HG03025 (cell line): ENCODE data around the gene RNF166.
A peak's percentile ranks its signal among the peaks of the same experiment; 100 is the strongest.

ENCODE experiments used
- ATAC-seq: cut with Tn5 transposase; IDR thresholded peaks from one replicate; pipeline ENCODE4 v1.9.1; 2021; ENCODE audit warnings: mild to moderate bottlenecking, moderate library complexity; ENCODE audit not compliant: unreplicated experiment, low FRiP score

RNF166 gene

DNA sequence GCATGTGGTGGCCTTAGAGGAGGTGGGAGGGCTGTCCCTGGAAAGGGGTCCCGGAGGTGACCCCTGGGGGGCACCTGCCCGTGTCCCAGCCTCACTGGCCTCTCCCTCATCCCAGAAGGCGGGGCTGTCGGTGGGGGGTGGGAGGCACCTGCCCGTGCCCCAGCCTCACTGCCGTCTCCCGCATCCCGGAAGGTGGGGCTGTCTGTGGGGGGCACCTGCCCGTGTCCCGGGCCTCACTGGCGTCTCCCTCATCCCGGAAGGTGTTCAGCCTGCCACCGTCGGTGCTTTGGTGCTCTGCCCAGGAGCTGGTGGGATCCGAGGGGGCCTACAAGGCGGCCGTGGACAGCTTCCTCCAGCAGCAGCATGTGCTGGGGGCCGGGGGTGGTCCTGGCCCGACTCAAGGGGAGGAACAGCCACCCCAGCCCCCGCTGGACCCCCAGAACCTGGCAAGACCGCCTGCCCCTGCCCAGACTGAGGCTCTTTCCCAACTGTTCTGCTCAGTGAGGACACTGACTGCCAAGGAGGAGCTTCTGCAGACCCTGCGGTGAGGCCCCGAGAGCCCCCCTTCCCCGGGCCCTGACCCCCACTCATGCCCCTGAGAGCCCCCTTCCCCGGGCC lies 6.3 kb upstream of the RNF166 start:
- no peak for ATAC-seq

DNA sequence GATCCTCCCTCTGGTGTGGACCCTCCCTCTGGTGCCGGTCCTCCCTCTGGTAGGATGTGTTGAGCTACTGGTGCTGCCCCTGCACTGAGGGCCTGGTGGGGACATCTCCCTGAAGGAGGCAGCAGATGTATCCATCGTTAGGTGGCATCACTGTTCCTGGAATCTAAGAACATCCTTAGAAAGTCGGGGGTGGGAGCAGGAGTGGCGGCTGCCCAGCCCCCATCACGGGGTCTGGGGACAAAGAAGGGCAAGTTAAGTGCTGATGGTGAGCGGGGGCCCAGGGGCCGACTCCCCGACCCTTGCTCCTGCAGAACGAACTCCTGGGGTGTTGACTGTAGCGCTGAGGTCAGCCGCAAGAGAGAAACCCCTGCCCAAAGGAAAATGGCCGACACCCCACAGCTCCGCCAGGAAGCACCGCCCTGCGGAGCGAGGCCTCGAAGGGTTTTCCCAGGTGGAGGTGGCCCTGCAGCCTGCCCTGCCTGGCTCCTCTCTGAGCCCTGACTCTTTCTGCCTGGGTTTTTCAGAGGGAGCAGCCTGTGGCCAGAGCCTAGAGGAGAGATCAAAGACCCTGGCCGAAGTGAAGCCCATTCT lies 5.6 kb upstream of the RNF166 start:
- ATAC-seq: no peak

DNA sequence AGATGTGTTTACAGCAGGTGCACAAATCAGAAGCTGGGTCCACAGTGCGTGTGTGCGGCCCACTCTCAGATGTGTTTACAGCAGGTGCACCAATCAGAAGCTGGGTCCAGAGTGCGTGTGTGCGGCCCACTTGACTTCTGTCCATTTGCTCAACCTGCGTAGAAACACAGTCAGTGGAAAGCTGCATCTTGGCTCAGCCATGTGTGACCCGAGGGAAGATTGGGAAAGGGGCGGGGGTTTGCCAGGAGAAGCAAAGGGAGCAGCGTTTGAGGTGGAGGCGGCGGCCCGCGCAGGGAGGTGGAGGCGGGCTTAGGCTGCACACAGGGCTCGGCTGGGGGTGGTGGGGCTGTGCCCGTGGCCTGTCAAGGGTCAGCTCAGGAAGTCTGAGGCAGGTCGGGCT lies 4.3 kb upstream of the RNF166 start:
- ATAC-seq: no peak

DNA sequence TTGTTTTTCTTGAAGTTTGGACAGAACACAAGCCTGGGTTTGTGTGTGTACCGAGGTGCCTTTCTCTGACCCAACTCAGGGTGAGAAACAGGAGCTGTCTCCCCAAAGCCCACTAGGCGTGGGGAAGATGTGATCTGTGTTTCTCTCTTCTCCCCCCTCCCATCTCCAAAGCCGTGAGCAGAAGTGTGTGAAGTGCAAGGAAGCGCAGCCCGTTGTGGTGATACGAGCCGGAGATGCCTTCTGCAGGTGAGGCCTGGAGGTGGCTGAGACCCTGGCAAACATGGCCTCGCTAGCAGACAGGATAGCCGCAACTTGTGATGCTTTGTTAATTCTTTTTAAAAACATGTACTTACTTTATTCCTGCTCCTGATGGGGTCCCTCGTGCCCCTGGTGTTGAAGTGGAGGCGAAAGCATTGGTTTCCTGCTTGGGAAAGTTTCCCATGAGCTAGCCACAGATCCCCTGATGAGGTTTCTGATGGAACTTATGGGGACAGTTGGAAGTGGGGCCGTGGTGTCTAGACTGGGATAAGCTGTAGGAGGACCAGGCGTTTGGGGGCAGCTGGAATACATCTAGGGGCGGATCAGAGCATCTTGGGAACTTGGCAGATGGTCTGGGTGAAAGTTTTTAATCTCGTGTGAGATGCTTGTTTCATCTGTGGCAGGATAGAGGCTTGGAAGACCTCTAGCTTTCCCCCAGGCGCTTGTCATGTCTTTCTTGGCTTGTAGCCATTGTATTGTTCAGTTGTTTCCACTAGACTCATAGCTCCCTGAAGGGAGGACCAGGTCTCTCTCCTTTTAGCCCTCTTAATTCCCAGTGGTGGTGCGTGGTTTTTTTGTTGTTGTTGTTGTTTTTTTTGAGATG lies 988 bp upstream of the RNF166 start:
- no peak for ATAC-seq

DNA sequence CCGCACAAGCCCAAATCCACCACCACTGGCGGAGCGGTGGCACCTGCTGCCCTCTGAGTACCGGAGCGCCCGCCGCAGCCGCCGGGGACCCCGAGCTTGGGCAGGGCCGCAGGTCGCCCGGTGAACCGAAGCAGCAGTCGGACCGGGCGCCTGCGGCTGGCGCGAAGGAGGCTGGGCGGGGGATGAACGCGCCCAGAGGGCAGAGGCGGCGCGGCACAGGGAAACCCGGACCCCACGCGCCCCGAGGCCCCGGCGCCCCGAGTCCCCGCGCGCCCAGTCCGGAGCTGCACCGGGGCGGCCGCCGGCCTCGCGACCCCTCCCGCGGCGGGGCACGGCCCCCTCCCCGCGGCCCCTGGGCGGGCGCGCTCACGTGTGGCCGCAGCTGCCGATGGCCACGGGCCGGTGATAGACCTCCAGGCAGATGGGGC lies 393 bp downstream of the RNF166 start:
- peak; percentile 12 for ATAC-seq

DNA sequence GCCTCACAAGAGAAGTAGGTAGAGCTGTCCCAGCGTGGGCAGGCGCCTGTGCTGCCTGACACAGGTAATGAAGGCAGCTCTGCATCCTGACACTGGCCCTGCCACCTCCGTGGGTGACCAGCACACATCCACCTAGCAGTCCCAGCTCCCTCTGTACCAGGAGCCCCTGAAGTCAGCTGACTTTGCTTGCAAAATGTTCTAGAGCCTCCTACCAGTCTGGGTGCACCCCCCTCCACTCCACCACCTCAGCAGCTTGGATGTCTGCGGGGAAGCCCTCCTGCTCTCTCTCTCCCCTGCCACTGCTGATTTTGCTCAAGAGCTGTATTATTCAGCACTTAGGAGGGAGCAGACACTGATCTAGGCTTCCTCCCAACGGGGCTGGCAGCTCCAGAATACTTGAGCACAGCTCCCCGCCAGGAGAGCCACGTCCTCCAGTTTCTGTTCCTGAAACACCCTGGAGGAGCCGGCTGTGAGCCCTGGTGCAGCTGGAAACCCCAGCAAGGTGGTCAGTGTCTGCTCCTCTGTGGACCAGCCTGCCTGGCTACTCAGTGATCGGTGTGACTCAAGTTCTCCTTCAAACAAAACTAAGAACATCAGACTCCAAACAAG lies 1.0 kb downstream of the RNF166 start:
- ATAC-seq: no peak

DNA sequence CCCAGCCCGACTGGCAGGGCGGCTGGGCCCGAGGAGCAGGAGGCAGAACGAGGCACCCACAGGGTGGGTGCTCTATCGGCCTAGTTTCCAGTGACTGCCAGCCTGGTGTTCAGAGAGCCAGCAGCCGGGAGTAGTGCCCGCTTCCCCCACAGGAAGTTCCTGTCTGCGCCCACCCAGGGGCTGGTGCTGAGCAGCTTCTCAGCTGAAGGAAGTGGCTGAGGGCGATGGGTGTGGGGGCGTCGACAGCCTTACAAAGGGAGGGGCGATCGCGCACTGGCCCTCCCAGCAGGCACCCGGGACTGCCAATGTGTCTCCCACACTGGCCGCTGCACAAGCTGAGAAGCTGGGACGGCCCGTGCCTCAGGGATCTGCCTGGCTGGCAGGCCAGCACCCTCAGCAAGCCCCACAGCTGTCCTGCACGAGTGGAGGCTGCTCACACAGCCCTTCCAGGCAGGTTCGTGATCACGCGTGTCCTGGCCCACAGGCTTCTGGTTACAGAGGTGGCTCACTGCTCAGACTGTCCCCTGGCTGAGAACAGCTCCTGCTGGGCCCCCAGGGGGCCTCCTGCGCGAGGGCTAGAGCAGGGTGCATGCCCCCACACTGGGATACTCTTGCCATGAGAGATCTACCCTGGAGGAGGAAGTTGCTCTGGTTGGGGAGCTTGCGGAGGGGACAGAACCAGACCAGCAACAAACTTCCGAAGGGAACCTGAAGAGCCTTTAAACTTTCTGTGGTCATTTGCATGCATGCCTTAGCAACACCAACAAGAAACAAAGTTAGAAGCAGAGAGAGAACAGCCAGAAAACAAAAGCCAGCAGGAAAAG lies 2.5 kb downstream of the RNF166 start:
- no peak for ATAC-seq

DNA sequence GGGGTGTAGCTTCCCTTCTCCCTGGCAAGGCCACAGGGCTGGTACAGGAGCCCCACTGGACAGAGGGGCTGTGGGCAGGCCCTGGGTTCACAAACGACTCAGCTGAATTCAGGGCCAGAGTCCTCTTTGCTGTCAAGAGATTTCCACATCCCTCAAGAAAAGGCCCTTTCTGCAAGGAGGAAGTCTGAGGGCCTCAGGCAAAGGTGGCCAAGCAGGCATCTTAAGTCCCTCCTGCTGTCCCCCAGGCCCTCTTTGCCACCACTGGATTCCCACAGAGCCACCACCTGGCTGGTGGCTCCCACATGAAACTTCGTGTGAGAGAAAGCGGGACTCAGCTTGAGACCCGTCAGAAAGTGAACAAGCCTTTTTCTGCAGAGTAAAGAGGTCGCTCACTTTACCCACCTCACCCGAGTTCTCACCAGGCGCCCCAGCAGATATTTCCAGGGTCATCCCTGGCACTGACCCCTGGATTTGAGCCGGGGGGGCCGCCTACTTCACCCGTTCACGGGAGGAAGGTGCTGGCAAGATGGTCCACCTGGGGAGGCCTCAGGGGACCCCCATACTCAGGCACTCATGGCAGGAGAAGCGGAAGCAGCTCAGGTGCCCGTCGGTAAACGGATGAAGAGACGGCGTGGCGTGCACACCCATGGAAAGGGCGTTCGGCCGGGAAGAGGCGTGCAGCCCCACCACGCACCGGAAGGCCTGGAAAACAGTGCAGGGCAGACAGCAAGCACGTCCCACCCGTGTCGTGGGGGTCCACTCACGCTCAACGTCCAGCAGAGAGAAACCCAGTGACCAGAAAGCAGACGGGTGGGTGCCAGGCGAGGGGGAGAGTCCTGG lies 3.6 kb downstream of the RNF166 start:
- no peak for ATAC-seq

DNA sequence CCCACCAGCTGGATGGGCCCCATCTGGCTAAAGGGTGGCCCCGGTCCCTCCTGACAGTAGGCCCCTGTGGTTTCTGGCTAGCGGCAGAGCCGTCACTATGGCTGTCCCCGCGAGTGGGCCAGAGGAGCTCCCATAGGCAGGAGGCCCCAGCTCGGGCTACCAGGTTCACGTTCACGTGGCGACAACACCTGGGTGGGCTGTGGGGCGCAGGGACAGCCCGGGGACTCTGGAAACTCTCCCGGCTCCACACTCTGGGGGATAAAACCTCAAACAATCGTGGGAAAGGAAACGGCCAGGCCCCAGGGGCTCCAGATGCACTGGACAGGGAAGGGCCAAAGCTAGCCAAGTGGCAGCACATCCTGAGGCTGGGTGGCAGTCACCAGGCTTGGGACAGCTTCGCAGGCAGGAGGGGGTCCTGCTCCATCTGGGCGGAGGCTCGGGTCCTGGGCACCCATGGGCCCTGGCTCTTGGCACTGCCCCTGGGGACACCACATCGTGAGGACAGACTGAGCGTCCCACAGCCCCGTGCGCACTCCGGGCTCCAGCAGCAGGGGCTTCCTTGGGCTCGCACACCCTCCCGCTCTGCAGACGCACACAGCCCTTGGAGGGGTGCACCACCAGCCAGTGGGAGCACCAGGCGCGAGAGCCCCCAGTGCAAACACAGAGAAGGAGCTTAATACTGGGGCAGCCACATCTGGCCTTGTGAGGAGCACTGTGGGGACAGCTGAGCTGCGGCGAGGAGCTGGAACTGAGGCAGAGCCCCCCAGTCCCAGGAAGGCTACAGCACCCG lies 4.4 kb downstream of the RNF166 start:
- no peak for ATAC-seq

DNA sequence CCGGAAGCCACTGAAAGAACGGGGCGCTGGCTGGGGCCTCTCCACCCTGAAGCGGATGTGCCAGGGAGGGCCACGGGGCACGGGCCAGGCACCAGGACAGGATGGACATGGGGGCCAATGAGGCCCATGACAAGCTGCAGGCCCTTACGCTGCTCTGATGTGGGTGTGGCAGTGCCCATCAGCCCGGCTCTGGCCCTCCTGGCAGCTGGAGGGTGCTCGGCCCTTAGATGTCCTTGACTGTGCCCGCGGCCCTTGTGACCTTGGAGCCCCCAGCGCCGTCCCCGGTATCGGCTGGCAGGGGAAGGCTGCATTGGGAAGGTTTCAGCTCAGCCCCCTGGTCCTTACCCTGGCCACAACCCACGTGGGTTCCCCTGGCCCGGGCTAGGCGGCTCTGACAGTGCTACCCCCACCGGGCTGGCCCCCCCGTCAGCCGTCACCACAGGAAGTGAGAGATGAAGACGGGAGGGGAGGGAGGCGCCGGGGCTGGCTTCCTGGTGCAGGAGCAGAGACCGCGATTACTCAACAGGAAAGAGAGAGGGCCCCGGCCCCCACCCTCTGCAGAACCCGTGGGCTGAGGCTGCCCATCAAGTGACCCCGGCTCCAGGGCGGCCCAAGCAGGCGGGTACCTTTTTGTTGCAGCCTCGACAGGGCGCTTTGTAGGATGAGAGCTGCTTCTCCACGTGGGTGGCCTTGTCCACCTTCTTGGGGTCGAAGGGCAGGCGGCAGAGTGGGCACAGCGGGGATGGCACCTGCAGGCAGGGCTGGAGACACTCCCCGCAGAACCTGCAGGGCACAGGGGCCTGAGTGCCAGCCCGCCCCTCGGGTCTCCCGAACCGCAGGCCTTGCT lies 5.3 kb downstream of the RNF166 start:
- ATAC-seq: peak; percentile 49

DNA sequence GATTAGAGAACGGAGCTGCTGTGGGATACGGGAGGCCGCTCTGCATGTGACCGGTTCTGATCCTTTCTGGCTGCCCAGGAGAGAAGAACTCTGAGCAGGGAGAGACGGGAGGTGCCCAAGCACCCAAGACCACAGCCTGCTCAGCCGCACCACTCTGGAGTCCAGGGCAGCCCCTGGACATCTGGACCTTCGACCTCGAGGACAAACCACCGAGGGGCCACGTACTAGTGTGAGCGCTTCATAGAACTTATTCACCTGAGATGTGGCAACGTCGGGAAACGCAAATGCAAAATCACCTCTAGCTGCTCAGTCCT lies 5.9 kb downstream of the RNF166 start:
- ATAC-seq: no peak

DNA sequence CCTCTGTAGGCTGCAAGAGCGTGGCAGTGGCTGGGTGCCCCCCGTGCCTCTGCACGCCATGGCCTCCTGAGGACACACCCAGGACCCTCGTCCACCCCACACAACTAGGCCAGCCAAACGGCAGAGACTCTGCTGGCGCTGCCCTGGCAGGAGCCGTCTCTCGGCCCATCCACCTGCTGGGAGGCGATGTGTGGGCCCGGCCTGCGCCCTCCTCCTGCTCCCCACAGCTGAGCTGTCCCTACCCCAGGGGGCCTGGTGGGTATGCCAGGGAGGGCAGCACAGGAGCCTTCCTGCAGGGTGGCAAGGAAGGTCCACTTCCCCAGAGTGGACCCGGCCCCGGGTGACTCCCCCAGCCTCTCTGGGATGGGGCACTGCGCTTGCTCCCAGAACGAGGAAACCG lies 7.0 kb downstream of the RNF166 start:
- ATAC-seq: no peak

DNA sequence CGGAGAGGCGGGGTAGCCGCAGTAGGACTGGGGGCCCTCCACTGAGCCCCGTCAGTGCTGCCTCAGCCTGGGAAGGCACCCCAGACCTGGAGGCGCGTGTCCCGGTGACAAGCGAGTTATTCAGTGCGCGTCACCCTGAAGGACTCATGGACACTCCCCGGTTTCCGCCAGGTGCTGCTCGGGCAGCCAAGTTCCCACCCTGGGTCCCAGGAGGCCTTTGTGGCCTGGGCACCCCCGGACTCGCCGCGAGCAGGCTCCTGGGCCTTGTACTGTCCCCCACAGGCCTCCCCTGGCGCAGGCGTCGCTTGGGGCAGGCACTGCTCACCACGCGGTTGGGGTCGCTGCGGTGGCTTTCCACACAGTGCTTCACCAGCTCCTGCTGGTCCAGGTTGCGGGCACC lies 7.6 kb downstream of the RNF166 start:
- ATAC-seq: no peak

DNA sequence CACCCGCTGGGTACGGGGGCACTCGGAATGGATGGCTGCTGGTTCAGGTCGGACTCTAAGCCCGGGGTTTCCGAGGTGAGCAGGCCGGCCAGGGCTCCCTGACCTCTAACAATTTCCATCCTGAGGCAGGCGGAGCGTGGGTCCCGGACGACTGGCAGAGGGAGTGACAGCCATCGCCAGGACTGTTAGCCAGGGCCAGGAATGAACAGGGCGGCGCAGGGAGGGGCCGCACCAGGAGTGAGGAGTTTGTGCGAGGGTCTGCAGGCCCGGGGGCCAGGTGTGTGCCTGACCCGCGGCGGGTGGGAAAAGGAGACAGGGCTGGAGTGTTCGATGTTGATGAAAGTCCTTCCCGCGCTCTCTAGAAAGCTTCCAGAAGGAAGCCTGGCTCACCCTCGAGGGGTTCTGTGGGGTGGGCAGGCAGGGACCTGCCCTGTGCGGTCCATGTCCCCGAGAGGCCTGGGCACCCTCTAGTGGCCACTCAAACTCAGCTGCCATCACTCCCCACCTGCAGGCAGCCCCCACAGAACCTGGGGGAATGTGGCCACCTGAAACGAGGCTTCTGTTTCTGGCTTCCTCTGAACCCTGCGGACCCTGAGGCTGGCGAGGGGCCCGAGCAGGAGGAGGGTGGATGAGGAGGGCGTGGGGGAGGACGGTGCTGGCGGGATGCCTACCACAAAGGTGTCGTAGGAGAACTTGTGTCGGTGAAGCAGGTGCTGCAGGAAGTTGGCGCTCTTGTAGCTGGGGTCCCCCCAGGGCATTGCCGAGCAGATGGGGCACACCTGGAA lies 8.2 kb downstream of the RNF166 start:
- ATAC-seq: no peak

DNA sequence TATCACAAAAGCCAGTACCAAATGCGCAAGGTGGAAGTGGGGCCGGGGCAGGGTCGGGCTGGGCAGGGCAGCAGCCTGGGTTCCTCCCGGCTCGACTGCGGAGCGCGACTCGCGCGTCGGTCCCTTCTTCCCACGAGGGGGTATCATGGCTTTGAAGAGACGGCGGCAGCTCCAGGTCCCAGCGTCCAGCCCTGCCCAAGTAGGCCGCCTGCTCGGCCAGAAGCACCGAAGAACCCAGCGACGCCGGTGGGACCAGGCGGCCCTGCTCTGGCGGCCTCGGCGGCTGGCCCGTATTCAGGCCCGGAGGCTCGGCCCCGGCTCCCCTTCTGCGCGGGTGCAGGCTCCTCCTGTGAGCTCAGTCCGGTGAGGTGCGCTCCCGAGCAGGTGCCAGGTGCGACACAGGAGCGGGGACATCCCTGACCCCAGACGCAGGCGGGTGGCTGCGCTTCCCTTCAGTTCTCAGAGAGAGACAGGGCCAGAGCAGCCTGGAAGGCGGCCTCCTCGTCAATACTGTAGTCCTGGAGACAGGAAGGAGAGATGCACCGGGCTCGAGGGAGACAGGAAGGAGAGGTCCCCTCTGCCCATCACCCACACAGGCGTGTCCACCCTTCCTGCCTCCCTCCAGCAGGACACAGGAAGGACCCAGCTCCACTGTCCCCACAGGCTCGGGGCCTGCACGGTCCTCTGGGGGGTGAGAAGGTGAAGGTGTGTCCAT lies 8.9 kb downstream of the RNF166 start:
- no peak for ATAC-seq

DNA sequence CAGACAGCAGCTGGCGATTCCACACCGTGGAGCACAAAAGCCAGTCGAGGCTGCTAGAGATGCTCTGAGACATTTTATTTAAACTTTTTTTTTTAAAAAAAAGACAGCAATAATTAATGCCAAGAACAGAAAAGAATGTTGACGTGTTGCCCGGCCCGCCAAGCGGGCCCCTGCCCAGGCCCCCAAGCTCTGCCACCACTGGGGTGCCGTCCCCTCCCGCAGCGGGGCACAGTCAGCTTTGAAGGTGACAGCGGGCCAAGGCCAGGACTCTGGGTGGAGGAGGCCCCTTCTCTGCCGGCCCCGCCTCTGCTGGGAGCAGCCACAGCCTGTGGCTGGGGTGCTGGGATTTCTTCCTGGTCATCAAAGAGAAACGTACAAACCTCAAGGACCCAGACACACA lies 9.8 kb downstream of the RNF166 start:
- ATAC-seq: no peak

DNA sequence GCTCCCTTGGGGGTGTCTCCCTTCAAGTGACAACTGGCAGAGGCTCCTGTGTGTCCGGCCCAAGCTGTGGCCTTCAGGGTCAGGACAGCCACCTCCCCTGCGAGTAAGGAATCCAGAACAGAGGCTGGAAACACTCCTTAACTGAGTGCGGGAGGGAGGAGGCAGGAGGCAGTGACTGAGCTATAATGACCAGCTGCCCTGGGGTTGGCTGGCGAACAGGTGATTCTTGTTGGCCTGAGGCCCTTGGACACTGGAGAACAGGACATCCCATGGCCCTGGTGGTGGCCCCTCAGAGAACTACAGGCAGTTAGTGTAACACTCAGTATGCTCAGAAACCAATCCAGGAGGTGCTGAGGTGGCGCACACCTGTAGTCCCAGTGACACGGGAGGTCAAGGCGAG lies 10.5 kb downstream of the RNF166 start:
- ATAC-seq: no peak
